Measurements from ENCODE around the gene TTYH3. TPM values are rescaled to one million over a fixed set of nuclear protein-coding genes. Genes with fewer than 3 reads are reported as not detected.
A peak's percentile ranks its signal among the peaks of the same experiment; 100 is the strongest.
"Not testable (repeated sequence)": the region's sequence is repeated elsewhere in the genome, so short reads cannot be mapped to it uniquely, and the experiment has no call there.

Gene TTYH3
- total RNA-seq, 1 donor from 2014 or later: 29.3 TPM

DNA sequence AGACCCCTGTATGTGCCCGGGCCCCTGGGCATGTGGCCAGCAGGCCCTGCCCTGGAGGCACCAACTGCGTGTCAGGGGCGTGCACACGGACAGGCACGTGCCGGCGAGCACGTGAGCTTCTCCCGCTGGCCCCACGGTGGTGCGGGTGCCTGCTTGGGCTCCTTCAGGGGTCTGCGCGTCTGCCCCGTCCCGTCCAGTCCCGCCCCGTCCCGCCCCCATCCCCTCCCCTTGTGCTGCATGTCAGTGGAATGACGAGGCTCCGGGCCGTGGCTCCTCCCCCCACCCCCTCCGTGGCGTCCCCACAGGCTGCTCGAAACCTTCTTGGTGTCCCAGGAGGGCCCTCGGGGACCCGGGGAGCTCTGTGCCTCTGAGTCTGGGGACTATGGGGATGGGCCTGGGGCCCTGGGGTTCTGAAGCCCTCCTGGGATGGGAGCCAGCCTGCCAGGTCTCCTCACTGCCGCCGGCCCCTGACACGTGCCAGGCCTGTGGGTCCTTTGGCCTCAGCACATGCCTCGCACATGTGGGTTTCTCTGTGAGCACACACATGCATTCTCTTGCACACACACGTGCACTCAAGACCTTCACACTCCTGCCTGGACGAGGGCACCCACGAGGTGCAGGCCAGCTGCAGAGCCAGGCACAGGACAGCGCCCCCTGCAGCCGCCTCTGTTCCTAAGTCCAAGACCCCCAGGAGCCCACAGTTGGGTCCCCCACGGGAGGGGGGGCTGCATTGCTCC is 28.7 kb downstream of the TTYH3 start:
- FAIRE-seq (no peak), DNase-seq (ENCODE audit: low spot score in 2 of 2) (no peak)

DNA sequence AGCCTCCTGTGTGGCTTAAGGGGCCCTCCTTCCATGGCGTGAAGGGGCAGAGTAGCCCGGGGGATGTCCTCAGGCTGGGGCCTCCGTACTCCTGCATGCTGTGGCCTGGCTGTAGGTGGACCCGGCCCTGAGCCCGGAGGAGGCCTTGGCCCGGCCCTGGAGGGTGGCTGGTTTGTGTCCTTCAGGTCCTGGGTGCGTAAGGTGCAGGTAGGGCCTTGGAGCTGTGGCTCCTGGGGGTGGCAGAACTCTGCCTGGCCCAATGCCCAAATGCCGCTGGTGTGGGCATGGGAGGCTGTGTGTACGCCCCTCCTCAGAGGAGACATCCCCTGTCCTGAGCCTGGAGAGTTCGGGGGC is 29.3 kb downstream of the TTYH3 start:
- no peak for FAIRE-seq
- no peak for DNase-seq (ENCODE audit: low spot score in 2 of 2)

- FAIRE-seq: no peak
- DNase-seq (ENCODE audit: low spot score in 2 of 2): no peak
Observed at GRCh38 chr7:2661602-2662272, 30.0 kb downstream of the TTYH3 start.

GRCh38 chr7:2662273-2663120 is 30.7 kb downstream of the TTYH3 start:
- FAIRE-seq (no peak), DNase-seq (ENCODE audit: low spot score in 2 of 2) (no peak)

- no peak for FAIRE-seq
Observed at GRCh38 chr7:2663121-2663886, 31.5 kb downstream of the TTYH3 start.

DNA sequence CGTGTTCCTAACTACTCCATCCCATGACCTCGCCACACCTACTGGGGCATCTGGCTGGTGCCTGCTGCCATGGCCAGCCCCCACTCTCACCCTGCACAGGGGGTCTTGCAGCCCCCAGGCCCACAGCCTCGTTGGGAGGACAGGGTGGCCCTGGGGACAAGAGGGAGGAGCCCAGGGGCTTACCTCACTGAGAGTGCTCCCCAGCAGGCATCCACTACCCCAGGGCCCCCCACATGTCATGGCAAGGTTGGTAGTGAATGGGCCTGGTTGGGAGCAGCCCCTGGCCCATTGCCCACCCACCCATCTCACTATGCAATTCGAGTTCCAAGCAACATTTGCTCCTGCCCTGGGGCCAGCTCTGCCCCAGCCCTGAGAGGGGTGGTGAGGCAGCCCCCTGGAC is 32.2 kb downstream of the TTYH3 start:
- no peak for FAIRE-seq
- DNase-seq (ENCODE audit: low spot score in 2 of 2): no peak

More at GRCh38 chr7:2663121-2663886, 31.5 kb downstream of the TTYH3 start:
- DNase-seq (ENCODE audit: low spot score in 2 of 2): no peak

- DNase-seq (ENCODE audit: low spot score in 2 of 2) (no peak), FAIRE-seq (no peak)
Observed at GRCh38 chr7:2665359-2665791, 33.6 kb downstream of the TTYH3 start.

DNA sequence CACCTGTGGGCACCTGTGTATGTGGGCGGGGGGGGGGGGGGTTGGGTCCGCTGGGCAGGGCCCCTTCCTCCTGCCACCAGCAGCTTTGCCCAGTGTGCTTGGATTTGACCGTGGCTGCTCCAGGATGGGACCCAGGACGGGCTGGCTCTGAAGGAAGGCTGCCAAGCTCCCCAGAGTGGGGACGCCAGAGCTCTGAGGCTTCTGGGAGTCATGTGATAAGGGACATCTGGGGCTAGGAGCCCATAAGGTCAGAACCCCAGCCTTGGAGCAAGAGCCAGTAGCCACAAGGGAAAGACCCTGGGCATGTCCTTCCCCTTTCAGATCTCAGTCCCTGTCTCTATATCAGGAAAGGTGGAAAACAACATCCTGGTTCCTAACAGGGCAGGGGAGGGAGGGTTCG is 34.4 kb downstream of the TTYH3 start:
- DNase-seq (ENCODE audit: low spot score in 2 of 2) (no peak), FAIRE-seq (no peak)

DNA sequence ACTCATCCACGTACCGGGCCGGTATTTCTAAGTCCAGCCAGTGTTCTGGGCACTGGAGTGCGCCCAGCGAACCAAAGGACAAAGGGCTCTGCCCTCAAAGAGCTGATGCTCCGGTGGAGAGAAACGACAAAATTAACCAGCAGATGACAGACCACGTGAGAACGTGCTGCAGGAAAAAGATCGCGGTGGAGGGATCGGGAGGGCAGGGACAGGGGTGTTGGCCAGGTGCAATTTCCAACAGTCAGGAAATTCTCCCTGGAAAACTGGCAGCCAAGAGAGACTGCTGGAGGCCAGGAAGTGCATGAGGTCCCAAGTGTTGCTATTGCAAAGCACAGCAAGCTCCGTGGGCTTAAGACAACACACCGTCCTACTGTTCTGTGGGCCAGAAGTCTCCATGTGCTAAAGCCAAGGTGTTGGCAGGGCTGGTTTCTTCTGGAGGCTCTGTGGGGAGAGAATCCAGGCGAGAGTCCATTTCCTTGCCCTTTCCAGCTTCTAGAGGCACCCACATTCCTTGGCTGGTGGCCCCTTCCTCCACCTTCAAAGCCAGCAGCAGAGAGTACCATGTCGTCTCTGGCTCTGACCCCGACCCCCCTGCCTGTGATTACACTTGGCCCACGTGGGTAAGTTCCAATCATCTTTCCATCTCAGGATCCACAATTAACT is 34.9 kb downstream of the TTYH3 start:
- no peak for DNase-seq (ENCODE audit: low spot score in 2 of 2)
- no peak for FAIRE-seq

GRCh38 chr7:2667843-2668242 is 36.1 kb downstream of the TTYH3 start:
- DNase-seq (ENCODE audit: low spot score in 2 of 2) (no peak), FAIRE-seq (no peak)

- DNase-seq (ENCODE audit: low spot score in 2 of 2) (no peak), FAIRE-seq (no peak)
Observed at GRCh38 chr7:2668401-2668800, 36.6 kb downstream of the TTYH3 start.

DNA sequence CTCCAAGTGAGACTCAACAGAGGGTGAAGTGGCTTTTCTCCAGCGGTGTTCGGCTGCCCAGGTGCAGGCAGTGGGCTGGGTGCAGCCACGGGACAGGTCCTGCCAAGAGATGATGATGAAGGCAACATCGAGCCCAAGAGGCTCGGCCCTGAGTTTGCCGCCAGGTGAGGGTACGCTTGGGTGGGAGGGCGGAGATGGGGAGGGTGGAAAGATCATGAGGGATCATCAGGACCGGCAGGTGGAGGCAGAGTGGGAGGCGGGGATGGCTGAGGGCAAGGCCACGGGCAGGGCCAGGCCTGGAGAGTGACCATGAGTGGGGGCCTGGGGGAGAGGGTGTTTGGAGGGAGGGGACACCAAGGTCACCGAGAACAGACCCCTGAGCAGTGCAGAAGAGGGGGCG is 38.4 kb downstream of the TTYH3 start:
- no peak for FAIRE-seq
- DNase-seq (ENCODE audit: low spot score in 2 of 2): no peak

GRCh38 chr7:2670720-2671391 is 39.1 kb downstream of the TTYH3 start:
- FAIRE-seq: no peak
- DNase-seq (ENCODE audit: low spot score in 2 of 2): peak; percentile 71 to 82

DNA sequence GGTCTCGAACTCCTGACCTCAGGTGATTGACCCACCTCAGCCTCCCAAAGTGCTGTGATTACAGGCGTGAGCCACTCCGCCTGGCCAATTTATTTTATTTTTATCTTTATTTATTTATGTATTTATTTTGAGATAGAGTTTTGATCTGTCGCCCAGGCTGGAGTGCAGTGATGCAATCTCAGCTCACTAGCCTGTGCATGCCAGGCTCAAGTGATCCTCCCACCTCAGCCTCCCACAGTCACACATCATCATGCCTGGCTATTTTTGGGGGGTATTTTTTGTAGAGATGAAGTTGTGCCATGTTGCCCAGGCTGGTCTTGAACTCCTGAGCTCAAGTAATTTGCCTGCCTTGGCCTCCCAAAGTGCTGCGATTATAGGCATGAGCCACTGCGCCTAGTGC is 41.4 kb downstream of the TTYH3 start:
- FAIRE-seq; DNase-seq (ENCODE audit: low spot score in 2 of 2): not testable (repeated sequence)

GRCh38 chr7:2673934-2674333 is 42.1 kb downstream of the TTYH3 start:
- FAIRE-seq (no peak), DNase-seq (ENCODE audit: low spot score in 2 of 2) (no peak)

DNA sequence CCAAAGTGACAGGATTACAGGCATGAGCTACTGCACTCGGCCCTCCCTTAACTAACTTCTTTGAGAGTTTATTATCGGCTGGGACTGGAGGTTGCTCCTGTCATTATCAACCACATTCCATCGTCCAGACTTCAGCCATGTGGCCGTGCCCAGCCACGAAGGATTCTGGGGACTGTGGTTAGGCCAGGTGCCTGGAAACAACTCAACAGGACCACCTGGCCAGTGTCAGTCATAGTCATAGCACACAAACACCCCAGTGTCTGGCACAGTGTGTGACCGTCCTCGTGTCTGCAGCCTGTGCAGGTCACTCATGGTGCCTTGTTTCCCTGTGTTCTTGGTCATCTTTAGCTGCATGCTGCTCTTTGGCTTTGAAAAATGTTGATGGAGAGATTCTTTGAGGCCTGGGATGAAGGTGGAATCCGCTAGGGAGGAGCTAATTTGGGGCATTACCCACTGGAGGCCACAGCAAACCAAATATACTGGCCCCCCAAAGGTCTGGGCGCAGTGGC is 43.5 kb downstream of the TTYH3 start:
- no peak for FAIRE-seq
- no peak for DNase-seq (ENCODE audit: low spot score in 2 of 2)

DNA sequence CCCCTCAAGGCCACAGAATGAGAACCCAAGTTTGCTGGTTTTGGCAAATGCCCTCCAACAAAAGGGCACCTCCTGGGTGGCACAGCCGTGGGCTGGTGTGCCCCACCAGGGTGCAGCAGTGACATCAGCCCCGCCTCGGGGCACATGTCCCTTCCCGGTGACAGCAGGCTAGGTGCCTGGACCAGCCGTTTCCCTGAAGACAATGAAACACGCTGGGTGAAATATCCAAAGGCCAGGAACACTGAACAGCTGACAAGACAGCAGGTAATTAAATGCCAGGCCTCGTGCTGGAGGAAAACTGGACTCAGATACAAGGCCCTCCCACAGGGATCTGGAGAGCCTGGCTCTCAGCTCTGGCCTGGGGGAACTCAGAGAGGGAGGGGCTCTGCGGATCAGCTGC is 44.8 kb downstream of the TTYH3 start:
- not testable (repeated sequence) for FAIRE-seq; DNase-seq (ENCODE audit: low spot score in 2 of 2)

DNA sequence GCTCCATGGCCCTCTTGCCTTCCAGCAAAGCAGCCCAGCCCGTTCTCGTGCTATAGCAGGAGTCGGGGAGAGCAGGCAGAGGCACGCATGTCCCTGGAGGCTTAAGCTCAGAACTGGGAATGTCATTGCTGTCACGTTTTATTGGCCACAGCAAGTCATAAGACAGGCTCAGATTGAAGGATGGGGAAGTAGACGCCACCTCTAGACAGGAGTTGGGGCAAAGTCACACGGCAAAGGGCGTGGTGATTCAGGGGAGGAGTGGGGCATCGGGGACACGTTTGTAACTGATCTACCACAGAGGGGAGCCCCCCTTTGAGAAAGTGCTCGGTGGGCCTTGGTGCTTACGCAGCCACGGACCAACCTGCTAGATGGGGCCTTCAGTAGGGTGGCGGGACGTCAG is 46.7 kb downstream of the TTYH3 start:
- FAIRE-seq; DNase-seq (ENCODE audit: low spot score in 2 of 2): not testable (repeated sequence)
